GM12878 (cell line): ENCODE results near the gene EXOC4. TPM values are rescaled to one million over a fixed set of nuclear protein-coding genes. Genes with fewer than 3 reads are reported as not detected.

Experiments
- ATAC-seq: fragments of 200-7000 bp; cut with Tn5 transposase; 3 replicates; pipeline ENCODE4 v1.9.1; 2020; ENCODE audit warnings: mild to moderate bottlenecking, moderate library complexity
- BruUV-seq: library from RNA; stranded (reverse); fragments of 400-500 nt; replicated peaks from 2 replicates; lab custom pipeline; 2021; lab: Mats Ljungman, UMichigan
- CTCF ChIA-PET: fragments of 300-600 bp; sonication (Branson Sonifier 250); formaldehyde crosslinking; extraction: SDS; loops from one replicate; lab custom pipeline; 2021; ENCODE audit warnings: inconsistent platforms; lab: Yijun Ruan, JAX
- POLR2A ChIA-PET: fragments of 350-600 bp; formaldehyde crosslinking; extraction: SDS; loops from one replicate; lab custom pipeline; 2021; ENCODE audit warnings: inconsistent platforms; lab: Charles Lee
- RAD21 ChIA-PET: fragments of 300-600 bp; sonication (Branson Sonifier 250); formaldehyde crosslinking; loops from one replicate; lab custom pipeline; 2023; ENCODE audit warnings: antibody characterized with exemption; ENCODE audit not compliant: unreplicated experiment; lab: Charles Lee
- SMC1A ChIA-PET: fragments of 300-600 bp; sonication (Branson Sonifier 250); formaldehyde crosslinking; loops from one replicate; lab custom pipeline; 2023; ENCODE audit not compliant: unreplicated experiment, uncharacterized antibody; lab: Charles Lee
- DNase-seq: peaks from one replicate; pipeline ENCODE4 v3.0.0-alpha.2; 2011; ENCODE audit warnings: low read depth, low spot score
- FAIRE-seq: peaks from 3 replicates; lab custom pipeline; 2011; peaks lifted over from hg19 to GRCh38; lab: Jason Lieb, UNC
- H2AFZ ChIP-seq: 2 replicates; pipeline ENCODE4 v1.6.0; 2011; ENCODE audit warnings: low read depth, low read length, control low read depth; ENCODE audit not compliant: control insufficient read depth
- H3K27ac ChIP-seq: 2 replicates; pipeline ENCODE4 v1.5.1; 2011; ENCODE audit warnings: control low read depth; ENCODE audit not compliant: control insufficient read depth, insufficient read depth
- H3K27me3 ChIP-seq, 2 experiments: replicated peaks in 1 of 2; 2 replicates each; pipeline versions ENCODE4 v1.6.0 to v1.6.1; 2011; ENCODE audit warnings: low read length in 1 of 2; ENCODE audit not compliant: control insufficient read depth in 2 of 2, insufficient read depth in 2 of 2
- H3K36me3 ChIP-seq, 2 experiments: 2 replicates each; pipeline ENCODE4 v1.5.1; 2011; ENCODE audit warnings: low read length in 1 of 2; ENCODE audit not compliant: control insufficient read depth in 2 of 2, insufficient read depth in 2 of 2
- H3K4me1 ChIP-seq: 2 replicates; pipeline ENCODE4 v1.6.1; 2011; ENCODE audit warnings: mild to moderate bottlenecking, low read length, moderate library complexity, mixed read lengths; ENCODE audit not compliant: control insufficient read depth, insufficient read depth
- H3K4me2 ChIP-seq: 2 replicates; pipeline ENCODE4 v1.6.0; 2011; ENCODE audit warnings: control low read depth; ENCODE audit not compliant: control insufficient read depth, insufficient read depth
- H3K4me3 ChIP-seq: fragments of 200-600 bp; sonication (generic); 2 replicates; pipeline ENCODE4 v1.5.1; 2016
- H3K79me2 ChIP-seq: 2 replicates; pipeline ENCODE4 v1.6.0; 2011; ENCODE audit warnings: low read length; ENCODE audit not compliant: control insufficient read depth, insufficient read depth
- H3K9ac ChIP-seq: 2 replicates; pipeline ENCODE4 v1.8.0; 2011; ENCODE audit warnings: low read length, control low read depth, mixed read lengths; ENCODE audit not compliant: control insufficient read depth, insufficient read depth
- H3K9me3 ChIP-seq: replicated peaks from 3 replicates; pipeline ENCODE4 v1.5.1; 2011; ENCODE audit warnings: mild to moderate bottlenecking, low read length; ENCODE audit not compliant: control insufficient read depth, insufficient read depth
- H4K20me1 ChIP-seq: 2 replicates; pipeline ENCODE4 v1.6.0; 2011; ENCODE audit not compliant: control insufficient read depth, insufficient read depth
- BCL11A ChIP-seq: IDR thresholded peaks from 2 replicates; pipeline ENCODE4 v1.6.1; 2011; ENCODE audit warnings: low read depth, low read length
- CEBPB ChIP-seq, 2 experiments: fragments of 150-350 bp in 1 of 2; IDR thresholded peaks; 2 replicates each; pipeline ENCODE4 v1.6.1; 2012 to 2014; ENCODE audit warnings: low read depth in 2 of 2, low read length in 2 of 2, borderline replicate concordance in 1 of 2, inconsistent platforms in 1 of 2
- CHD2 ChIP-seq: IDR thresholded peaks from 2 replicates; pipeline ENCODE4 v1.6.1; 2011; ENCODE audit warnings: low read depth, low read length, improper control_type of control experiment, borderline replicate concordance
- CREM ChIP-seq: IDR thresholded peaks from 2 replicates; pipeline ENCODE4 v1.6.1; 2014; ENCODE audit warnings: antibody characterized with exemption, low read depth
- NR2C2 ChIP-seq: IDR thresholded peaks from 2 replicates; pipeline ENCODE4 v1.6.1; 2011; ENCODE audit warnings: borderline replicate concordance, low read depth; ENCODE audit not compliant: control insufficient read depth, insufficient read length
- RB1 ChIP-seq: fragments of 450-650 bp; formaldehyde crosslinking; IDR thresholded peaks from 2 replicates; pipeline ENCODE4 v1.6.1; 2017; ENCODE audit warnings: mild to moderate bottlenecking, borderline replicate concordance
- SMAD1 ChIP-seq: fragments of 450-650 bp; IDR thresholded peaks from 2 replicates; pipeline ENCODE4 v1.6.1; 2018; ENCODE audit warnings: mild to moderate bottlenecking, low read depth; ENCODE audit not compliant: partially characterized antibody
- SMAD5 ChIP-seq: IDR thresholded peaks from 2 replicates; pipeline ENCODE4 v1.6.1; 2016; ENCODE audit warnings: antibody characterized with exemption, low read depth
- SUZ12 ChIP-seq: fragments of 200-600 bp; sonication (generic); IDR thresholded peaks from one replicate; pipeline ENCODE4 v1.6.1; 2018; ENCODE audit warnings: antibody characterized with exemption, mild to moderate bottlenecking; ENCODE audit not compliant: unreplicated experiment
- USF1 ChIP-seq: IDR thresholded peaks from 2 replicates; pipeline ENCODE4 v1.6.1; 2011; ENCODE audit warnings: borderline replicate concordance, low read depth, mild to moderate bottlenecking, moderate library complexity, mixed read lengths, low read length; ENCODE audit not compliant: insufficient read depth; ENCODE audit errors: extremely low read length
- WGBS: methylation state at CpG from one replicate; pipeline ENCODE4 v1.1.6; 2016; ENCODE audit warnings: low lambda C conversion rate; ENCODE audit not compliant: insufficient replicate concordance, insufficient coverage; ENCODE audit errors: missing lambda C conversion rate; 5-methylcytosine and 5-hydroxymethylcytosine counted together
- in situ Hi-C: fragments of 300-500 bp; cut with MboI; formaldehyde crosslinking; loops from 9 replicates; pipeline ENCODE4 v1.14.3; 2018; ENCODE audit warnings: mixed read lengths
- intact Hi-C: fragments of 100-400 bp; cut with micrococcal nuclease; formaldehyde crosslinking; loops from one replicate; pipeline ENCODE4 v1.14.2; 2022; ENCODE audit not compliant: unreplicated experiment
- polyA plus RNA-seq, 11 experiments: library from polyadenylated mRNA; depleted of rRNA in 4 of 11; unstranded in 6 of 11; stranded (reverse) in 5 of 11; fragments of >200 nt; fragmentation: Nextera tagmentation in 4 of 11; fragmentation: Illumina TruSeq in 1 of 11; extraction: Ambion mirVana in 4 of 11; extraction: Trizol in 1 of 11; gene quantifications; 1 replicate in 1 of 11; 2 replicates in 10 of 11; pipeline versions ENCODE4 v1.2.1 to v1.2.3, GENCODE V29; 2011 to 2016; ENCODE audit warnings: inconsistent platforms in 2 of 11, missing spikeins in 2 of 11, low read depth in 1 of 11
- total RNA-seq, 4 experiments: library from RNA; depleted of rRNA in 3 of 4; stranded (reverse); fragments of >200 nt in 3 of 4; fragmentation: Illumina TruSeq in 1 of 4; extraction: Trizol in 1 of 4; gene quantifications; 2 replicates each; pipeline versions ENCODE4 v1.2.1 to v1.2.3, GENCODE V29; 2013 to 2021

EXOC4 gene
- total and polyA plus RNA-seq, 10 of the 15 experiments (the other 5 are each of a cell fraction or from before 2014, with no cell fraction given), result 13.2 to 44.5 (median 29.6) TPM

- H2AFZ ChIP-seq, result no peak overlapping the region
- no peak for TF ChIP-seq SMAD1
- no peak for TF ChIP-seq CREM
- no peak for TF ChIP-seq SMAD5
- TF ChIP-seq CEBPB (IDR thresholded peaks at IDR 0.05; ENCODE audit: borderline replicate concordance in 1 of 2, low read depth in 2 of 2, low read length in 2 of 2), result no peak
- no peak for TF ChIP-seq RB1
- TF ChIP-seq USF1, result no peak
- no peak for TF ChIP-seq SUZ12
- TF ChIP-seq BCL11A, result no peak
- no peak for TF ChIP-seq CHD2
- TF ChIP-seq NR2C2, result no peak
- RAD21 ChIA-PET, result no interaction called here
- no peaks in the 10 kb centered on the region for H3K27me3 ChIP-seq
- H3K4me2 ChIP-seq, result no peak overlapping the region
- 98% methylated on average over 2 of the region's 2 CpGs for WGBS
- POLR2A ChIA-PET, result no interaction called here
- intact Hi-C loops, result no loop called here
- BruUV-seq, result no TSS peak
- DNase-seq (no peak), ATAC-seq (no peak), FAIRE-seq (no peak)
- no peak overlapping the region for H3K9ac ChIP-seq
- H3K36me3 ChIP-seq, result no peaks in the 10 kb centered on the region
- no peak overlapping the region for H3K4me3 ChIP-seq
- no peaks in the 10 kb centered on the region for H4K20me1 ChIP-seq
- H3K79me2 ChIP-seq, result no peaks in the 10 kb centered on the region
- in situ Hi-C loops, result no loop called here
- CTCF ChIA-PET, result interaction anchor here (1.3 kb wide), 1 partner anchor 9 kb away, joined by 3 read pairs; no protein-coding TSS in a partner anchor
- no peaks in the 10 kb centered on the region for H3K9me3 ChIP-seq
- no peaks in the 10 kb centered on the region for H3K4me1 ChIP-seq
- H3K27ac ChIP-seq, result no peak overlapping the region
- SMC1A ChIA-PET, result interaction anchor here (1.0 kb wide), 1 partner anchor 52 kb away, joined by 3 read pairs; no protein-coding TSS in a partner anchor
These were observed 555.6 kb downstream of the EXOC4 start for GRCh38 chr7:133808493-133808866.
